PFSK-1 (cell line): Measurements from ENCODE around the gene FBXO30.

ENCODE experiments used
- POLR2AphosphoS5 ChIP-seq: IDR thresholded peaks from 2 replicates; pipeline ENCODE4 v1.6.1; 2012; ENCODE audit warnings: low read depth, mild to moderate bottlenecking, control low read depth, low read length, moderate library complexity
- SIN3A ChIP-seq: IDR thresholded peaks from 2 replicates; pipeline ENCODE4 v1.6.1; 2012; ENCODE audit warnings: mild to moderate bottlenecking, low read length, moderate library complexity, borderline replicate concordance; ENCODE audit not compliant: insufficient read depth

- TF ChIP-seq SIN3A = no peak
- TF ChIP-seq POLR2AphosphoS5 = no peak
These were observed 13.6 kb downstream of the FBXO30 start for GRCh38 chr6:145801021-145801420.
